ENCODE data around the gene KLHL29.

The KLHL29 gene

DNA sequence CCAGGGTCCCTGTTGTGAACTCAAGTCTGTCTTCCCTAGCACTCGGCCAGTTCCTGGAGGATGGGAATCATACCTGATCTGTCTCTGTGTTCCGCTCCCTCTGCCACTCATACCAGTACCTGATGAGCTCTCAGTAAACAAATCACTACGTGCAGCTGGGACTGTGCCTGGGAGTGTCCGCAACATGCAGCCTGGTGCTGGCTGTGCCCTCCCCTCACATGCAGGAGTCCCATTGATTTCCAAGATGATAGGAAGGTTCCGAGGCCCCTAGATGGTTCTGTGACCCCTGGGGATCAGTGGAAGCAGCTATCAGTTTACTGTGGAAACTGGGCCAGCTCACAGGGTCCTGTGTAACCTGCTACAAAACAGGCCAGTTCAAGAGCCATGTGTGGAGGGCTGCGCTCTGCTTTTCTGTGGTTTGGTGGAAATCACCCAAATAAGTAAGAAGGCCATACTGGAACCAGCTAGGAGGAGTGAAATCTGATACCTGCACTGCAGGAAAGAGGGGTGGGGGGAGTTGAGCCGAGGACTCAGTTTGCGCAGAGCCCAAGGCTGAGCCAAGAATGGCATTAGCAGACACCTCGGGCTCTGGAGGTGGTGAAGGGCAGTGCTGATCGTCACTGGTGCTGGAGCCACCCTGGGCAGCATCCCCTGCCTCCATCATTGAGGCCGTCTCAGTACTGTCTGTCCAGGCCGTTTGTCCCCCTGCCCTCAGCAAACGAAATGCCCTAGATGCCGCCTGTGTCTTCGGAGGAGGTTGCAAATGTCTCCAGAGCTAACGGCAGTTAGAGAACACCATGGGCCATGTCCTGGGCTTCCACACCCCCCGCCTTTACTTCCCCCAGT is 93.3 kb downstream of the KLHL29 start:
- no peak for DNase-seq

DNA sequence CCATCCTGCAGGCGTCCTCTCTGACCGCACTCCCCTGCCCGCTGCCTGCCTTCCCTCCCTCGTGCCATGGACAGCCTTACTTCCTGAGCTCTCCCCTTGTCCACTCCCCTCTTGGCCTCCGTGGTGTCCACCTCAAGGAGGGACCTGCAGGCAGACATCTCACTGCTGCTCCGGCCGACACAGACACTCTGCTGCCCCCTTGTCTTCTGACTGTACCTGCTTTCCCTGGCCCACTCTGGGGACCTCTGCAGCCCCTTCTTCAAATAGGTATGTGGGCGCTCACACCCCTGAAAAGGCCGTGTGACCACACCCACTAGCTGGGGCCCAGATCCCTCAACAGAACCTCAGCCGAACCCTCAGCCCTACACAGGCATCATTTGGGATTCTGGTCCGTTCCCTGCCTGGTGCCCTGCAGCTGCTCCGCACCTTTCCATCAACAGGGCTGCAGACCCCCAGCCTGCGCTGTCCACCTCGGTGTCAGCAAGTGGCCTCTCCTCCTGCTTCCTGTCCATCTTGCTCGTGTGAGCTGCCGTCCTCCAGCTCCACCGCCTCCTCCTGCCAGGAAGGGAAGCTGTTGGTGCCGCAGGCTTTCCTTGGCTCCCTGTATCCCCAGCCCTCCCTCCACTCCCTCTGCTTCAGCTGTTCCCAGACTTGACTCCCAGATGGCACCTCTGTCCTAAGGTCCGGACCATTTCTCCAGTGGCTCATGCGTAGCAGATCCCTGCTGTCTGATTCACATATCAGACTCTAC is 94.1 kb downstream of the KLHL29 start:
- no peak for DNase-seq

DNA sequence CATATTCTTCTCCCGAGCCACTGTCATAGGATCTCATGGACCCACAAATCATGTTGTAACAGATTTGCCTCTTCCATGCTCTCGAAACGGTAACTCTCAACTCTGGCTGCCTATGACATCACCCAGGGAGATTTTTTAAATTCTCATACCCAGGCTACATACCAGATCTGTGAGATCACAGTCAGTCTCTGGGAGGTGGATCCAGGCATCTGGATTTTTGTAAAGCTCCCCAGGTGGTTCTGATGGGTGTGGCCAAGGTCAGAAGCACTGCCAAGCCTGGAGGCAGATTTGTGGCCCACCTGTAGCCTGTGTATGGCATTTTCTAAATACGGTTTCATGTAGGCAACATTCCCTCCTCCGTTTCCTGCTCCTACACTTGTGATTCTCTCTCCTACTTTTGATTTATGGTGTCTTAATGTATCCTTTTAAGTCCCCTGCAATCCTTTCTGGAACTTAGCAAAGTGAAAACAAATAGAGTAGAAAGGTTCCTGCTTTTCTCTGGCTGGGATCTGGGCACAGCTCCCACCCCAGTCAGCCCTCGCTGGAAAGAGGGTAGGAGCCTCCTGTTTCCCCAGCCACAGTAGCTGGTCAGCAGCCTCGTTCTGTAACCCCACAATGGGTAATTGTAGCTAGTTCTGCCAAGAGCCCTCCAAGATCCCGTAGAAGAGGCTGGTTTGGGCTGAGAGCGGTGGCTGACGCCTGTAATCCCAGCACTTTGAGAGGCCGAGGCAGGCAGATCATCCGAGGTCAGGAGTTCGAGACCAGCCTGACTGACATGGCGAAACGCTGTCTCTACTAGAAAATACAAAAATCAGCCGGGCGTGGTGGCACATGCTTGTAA is 96.2 kb downstream of the KLHL29 start:
- DNase-seq, result peak; percentile 92

DNA sequence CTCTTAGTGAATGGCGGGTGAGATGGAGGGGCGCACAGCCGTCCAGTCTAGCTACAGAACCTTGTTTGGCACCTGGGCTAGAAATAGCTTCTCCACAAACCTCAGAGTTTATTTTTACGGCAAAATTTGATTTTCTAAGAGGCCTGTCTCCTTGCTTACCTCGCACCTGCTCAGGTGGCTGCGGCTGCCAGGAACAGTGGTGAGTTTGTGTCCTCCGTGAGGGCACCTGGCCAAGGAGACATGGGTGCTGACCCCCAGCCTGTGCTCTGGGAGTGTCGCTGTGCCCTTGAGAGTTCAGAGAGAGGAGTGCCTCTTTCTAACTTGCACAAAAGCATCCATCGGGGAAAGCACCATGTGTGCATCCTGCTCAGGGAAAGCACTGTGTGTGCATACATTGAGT is 97.2 kb downstream of the KLHL29 start:
- no peak for DNase-seq

DNA sequence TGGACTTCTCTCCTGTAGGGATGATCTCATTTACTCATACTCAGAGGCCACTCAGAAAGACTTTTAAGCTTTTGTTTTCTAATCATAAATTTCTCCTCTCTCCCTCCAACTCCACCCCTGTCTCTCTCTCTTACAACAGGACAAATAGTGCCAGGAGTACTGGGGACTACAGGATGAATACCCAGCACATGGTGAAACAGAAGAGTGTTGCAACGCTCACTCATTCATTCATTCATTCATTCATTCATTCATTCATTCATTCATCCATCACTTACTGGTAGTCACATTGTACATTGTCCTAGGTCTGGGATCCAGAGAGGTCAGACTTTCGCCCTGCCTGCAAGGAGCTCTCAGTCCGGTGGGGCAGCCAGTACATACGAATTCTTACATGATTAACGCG is 97.6 kb downstream of the KLHL29 start:
- no peak for DNase-seq

DNA sequence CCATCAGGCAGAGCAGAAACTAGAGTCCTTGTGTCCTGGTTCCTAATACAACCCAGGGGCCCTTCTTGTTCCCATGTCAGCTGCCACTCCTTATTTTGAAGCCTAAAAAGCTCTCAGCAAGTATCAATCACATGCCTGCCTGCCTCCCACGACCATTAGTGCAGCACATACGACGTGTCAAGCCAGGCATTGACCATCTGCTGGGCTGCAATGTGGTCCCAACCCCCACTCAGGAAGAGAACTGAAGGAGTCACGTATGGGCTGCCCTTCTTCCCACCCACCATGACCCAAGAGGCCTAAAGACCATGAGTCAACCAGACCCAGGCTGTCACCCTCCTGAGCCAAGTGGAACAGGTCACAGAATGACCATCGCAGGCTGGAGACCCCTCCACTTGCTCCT is 98.8 kb downstream of the KLHL29 start:
- no peak for DNase-seq

DNA sequence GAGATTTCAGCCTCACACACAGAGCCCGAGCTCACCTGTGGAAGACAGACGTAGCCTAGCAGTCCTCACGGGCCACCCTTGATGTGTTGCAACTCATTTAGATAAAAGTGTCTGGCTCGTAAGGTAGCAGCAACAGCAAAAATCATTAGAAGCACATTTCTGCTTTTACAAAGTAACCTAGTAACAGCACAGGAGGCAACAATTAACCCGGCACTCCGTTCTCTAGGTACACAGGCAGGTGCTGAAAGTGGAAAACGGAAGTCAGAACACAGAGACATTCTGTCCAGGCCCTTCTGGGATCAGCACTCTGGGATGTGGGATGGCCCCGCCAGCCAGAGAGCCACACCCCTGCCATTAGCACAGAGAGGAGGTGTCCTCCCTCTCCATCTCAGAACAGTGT is 99.3 kb downstream of the KLHL29 start:
- DNase-seq, result no peak

DNA sequence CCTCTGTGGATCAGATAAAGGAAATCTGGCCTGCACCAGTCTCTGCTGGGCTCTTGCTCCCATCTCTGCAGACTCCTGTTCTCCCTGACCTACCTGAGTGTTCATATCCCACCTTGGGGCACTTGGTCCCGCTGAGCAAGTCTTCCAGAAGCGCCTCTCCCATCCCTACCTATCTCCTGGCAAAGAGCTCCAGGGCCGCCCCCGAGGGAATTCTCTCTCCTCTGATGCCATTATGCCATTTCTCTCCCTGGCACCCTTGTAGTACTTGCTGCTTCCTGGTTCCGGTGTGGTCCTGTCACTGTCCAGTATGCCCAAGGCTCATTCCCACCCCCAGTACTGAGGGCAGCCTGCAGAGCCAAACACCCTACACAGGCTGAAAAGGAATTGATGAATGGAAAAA is 99.8 kb downstream of the KLHL29 start:
- no peak for DNase-seq

DNA sequence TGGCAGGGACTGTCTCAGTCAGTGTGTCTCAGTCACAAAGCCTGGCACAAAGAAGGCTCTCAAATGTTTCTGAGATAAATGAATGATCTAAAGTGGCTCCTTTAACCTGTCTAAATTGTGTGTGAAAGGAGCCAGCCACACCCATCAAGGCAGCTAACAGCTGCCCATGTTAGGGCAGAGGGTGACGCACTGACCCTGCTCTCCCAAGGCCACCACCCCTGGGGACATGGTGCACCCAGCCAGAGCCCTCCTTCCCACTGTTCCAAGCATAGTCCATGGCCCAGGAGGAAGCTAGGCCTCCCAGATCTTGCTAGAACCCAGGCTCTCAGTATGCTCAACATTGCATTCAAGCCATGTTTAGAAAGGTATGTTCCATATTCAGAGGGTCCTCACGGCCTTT is 100.3 kb downstream of the KLHL29 start:
- no peak for DNase-seq

DNA sequence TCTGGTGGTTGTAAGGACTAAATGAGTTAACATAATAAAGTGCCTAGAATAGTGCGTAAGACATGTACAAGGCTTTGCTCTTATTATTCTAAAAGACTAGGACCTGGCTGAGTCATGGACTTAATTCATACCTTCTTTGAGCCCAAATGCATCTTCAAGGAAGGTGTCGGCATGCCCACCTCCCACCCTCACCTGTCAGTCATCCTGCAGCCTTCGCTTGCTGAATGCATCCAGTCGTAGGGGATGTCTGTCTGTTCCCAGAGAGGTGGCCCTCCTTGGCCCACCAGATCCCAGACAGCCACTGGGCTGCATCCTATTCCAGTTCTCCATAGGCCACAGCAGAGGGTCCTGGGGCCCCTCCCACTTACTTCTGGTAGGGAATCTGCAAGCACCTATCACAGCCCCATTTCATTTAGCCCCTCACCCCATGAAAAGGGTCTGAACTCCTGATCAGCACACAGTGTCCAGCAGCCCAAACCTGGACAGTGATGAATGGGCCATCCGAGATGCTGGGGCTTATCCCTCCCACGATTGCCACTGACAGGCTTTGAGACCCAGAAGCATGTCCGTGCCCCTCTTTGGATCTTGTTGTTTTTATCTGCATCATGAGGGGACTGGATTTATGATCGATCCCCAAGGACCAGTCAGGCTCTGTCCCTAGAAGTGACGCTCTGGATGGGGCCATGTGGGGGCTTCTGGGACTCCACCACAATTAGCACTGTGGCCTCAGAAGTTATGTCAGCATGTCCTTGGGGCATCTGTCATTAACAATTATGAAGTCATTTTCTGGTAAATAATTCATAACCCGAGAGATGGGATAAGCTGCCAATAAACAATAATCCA is 101.1 kb downstream of the KLHL29 start:
- DNase-seq, result no peak

DNA sequence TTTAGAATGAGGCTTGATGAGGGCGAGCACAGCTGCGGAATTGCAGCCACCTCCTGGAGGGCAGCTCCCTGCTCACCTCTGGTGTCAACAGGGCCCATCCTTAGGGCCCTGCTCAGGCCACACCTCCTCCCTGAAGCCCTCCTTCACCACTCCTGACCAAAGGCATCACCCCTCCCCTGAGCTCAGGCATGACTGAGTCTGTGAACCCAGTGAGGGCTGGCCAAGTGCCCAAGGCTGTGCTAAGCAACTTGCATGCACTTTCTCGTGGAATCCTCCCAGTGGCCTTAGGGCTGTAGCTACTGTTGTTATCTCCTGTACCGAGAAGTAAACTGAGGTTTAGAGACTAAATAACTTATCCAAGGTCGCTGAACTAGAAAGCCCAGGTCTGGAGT is 101.7 kb downstream of the KLHL29 start:
- DNase-seq, result peak; percentile 34

DNA sequence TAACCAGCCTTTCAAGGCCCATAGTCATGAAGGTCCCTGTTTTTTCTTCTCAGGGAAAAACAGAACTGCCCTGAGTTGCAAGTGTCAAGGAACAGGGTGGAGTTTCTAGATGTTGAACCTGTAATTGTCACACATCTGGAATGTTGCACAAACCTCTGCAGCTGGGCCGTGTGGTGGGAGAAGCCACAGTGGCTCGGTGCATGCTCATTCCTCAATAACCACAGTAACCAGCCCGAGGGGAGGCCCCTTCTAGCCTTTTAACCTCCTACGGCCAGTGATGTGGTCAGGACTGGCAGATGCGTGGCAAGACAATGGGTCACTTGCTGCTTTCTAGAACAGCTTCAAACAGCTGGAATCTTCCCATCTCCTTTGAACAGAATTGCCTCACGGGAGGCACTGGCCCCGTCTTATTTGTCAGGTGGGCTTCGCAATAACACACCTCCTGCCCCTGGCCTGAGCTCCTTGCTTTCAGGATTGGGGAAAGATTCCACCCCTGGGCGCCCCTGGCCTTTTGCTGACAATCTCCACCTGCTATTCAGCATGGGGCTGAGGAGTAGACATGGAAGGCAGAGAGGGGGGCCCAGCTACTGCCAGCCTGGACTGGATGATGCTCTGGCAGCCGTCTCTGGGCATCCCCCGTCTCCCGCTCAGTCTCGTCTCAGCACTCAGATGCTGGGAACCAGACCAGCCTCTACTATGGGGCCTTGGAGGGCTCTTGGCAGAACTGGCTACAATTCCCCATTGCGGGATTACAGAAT is 102.9 kb downstream of the KLHL29 start:
- DNase-seq, result peak; percentile 67

DNA sequence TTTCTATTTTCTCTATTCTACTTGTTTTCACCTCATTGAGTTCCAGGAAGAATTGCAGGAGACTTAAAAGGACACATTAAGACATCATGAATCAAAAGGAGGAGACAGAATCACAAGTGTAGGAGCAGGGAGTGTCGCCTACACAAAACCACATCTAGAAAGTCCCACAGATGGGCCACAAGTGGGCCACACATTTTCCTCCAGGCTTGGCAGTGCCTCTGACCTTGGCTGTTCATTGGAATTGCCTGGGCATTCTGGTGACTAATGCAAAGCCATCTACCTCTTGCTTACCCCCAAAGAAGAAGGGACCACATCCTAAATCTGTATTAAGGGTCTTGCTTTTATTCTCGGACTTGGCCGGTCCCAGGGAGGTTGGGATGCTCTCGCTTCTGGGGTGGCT is 103.6 kb downstream of the KLHL29 start:
- DNase-seq, result no peak

DNA sequence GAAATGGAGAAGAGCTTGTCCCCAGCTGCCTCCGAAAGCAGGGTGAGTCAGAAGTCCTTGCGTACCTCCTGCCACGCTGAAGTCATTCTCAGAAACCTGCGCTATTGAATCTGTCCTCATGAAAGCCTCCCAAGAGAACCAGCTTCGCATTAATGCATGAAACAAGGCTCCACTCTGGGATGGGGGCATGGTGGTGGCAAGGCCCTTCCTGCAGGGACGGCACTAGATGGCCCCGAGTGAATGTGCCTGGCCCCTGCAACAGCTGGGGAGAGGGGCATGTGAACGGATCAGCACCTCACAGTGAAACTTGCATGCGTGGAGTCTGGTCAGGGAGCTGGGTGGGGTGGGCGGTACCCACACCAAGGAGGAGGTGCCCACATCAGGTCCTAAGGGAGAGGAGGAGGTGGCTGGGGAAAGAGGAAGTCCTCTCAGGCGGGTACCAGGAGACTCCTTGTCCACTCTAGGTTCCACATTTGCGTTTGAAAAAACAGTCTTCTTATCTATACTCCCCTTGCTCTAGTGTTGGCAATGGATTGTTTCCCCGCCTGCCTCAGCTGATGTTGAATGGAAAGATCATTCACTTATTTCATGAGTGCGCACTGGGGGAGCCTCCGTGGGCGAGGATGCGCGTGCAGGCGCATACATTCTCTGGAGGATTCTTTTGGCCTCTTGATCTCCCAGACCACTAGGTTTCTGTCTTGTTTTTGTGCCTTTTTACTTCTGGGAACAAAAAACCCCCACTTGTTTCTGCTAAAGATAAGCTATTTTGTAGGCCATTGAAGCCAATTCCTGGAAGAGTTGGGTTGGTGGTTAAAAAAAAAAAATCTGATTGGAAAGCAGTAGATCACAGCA is 104.7 kb downstream of the KLHL29 start:
- no peak for DNase-seq

DNA sequence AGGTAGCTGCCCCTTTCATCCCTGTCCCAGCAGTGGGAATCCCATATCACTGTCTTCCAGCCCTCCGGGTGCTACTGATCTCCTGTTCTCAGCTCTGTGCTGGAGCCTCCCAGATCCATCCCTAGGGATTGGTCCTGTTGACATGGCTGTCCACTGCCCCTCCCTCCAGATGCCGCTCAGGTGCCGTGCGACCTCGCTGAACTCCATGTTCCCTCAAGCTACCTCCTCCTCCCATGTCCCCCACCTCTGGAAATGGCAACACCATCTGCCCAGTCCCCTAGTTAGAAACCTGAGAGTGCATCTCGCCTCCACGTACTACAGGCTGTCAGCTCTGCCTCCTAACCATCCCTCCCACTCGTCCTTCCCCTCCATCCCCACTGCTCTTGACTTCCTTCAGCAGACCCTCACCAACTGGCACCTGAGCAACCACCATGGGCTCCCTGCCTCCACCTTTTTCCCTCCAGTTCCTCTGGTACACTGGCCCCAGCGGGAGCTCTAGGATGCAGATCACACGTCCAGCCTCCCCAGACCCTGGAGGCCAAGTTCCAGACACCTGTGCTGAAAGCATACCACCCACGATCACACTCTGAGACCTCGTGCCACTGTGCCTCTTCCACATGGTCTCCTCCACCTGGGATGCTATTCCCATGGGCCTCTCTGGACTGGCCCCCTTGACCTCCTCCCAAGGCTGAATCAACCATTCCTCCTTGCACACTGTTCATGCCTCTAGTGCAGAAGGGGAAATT is 106.8 kb downstream of the KLHL29 start:
- no peak for DNase-seq

DNA sequence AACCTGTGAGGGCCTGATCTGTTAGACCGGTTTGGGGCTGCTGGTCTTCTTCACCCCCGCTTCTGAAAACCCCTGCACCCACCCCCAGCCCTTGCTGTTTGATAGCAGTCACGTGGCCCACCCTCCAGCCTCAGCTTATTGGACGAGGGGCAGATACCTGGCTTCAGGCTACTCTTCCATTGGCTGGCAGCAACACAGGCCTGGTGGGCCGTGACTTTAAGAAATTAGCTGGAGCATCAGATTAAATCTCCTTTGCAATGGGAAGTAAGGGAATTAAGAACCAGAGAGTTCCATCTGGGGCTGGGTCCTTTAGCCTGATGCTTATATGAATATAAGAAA is 107.3 kb downstream of the KLHL29 start:
- DNase-seq, result no peak

DNA sequence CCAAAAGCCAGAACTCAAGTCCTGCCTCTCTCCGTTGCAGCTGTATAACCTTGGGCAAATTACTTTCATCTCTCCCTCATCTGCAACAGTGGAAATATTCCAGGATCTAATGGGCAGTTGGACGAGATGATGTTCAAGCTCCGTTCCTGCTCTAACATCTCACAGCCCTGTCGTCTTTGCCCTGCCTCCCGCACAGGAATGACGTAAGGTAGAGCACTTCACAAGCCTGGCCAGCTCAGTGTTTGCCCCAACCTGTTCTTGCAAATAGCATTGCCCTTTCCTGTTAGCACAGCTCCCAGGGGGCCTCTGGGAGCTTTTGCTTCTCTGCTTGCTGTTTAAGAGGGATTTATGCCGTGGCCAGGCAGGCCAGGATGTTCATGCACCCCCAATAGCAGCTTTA is 107.9 kb downstream of the KLHL29 start:
- DNase-seq, result no peak

DNA sequence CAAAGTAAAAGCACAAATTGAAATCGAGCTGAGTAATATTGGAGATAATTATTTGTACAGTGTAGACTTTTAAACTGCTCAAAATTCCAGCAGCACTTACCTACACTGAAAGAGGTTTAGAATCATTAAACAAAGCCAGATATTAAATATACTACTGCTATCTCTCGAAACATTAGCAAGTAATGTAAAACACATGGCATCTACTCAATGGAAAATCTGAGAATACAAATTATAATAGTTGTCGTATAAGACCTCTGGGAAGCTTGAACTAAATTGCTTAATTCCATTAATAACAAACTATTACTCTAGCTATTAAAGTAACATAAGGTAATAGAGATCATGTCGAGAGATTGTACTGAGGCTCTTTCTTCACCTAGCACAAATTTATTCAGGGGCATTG is 108.9 kb downstream of the KLHL29 start:
- no peak for DNase-seq

DNA sequence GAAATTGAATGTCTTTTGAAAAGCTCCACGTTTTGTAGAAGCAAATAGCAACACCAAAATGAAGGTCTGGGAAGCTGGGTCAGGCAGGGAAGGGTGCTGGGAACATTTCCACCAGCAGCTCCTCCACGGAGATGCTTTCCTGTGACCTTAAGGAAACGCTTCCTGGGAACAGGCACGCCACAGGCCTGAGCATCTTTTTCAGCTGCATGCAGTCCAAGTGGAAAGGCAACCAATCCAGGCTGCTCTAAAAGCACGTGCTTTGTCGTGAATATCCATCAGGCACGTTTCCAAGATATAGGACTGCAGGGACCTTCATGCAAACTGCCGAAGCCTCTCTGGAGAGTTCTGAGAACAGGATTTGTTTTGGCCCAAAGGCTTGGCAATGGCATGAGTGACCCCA is 109.3 kb downstream of the KLHL29 start:
- DNase-seq, result no peak

DNA sequence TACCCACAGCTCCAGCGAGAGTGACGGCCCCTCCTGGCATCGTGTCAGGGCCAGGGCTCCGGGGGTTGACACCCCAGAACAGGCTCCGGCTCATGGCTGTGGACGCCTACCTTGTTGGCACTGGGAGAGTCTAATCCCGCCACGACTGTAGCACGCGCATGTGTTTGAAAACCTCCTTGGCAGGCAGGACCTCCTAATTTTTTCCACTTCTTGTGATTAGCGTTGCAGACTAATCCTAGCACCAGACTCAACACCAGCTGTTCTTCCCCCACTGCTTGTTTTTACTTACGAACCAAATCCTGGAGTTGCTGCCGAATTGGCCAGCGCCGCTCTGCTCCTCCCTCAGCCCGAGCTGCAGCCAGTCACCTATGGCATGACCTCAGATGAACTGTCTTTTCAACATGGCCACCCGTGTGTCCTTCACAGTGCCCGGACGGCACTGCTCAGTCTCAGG is 110.7 kb downstream of the KLHL29 start:
- no peak for DNase-seq

Measured in EL (cell line).